ENCODE measurements around the gene QKI.
"Not testable (repeated sequence)": the region's sequence is repeated elsewhere in the genome, so short reads cannot be mapped to it uniquely, and the experiment has no call there.

Gene QKI

DNA sequence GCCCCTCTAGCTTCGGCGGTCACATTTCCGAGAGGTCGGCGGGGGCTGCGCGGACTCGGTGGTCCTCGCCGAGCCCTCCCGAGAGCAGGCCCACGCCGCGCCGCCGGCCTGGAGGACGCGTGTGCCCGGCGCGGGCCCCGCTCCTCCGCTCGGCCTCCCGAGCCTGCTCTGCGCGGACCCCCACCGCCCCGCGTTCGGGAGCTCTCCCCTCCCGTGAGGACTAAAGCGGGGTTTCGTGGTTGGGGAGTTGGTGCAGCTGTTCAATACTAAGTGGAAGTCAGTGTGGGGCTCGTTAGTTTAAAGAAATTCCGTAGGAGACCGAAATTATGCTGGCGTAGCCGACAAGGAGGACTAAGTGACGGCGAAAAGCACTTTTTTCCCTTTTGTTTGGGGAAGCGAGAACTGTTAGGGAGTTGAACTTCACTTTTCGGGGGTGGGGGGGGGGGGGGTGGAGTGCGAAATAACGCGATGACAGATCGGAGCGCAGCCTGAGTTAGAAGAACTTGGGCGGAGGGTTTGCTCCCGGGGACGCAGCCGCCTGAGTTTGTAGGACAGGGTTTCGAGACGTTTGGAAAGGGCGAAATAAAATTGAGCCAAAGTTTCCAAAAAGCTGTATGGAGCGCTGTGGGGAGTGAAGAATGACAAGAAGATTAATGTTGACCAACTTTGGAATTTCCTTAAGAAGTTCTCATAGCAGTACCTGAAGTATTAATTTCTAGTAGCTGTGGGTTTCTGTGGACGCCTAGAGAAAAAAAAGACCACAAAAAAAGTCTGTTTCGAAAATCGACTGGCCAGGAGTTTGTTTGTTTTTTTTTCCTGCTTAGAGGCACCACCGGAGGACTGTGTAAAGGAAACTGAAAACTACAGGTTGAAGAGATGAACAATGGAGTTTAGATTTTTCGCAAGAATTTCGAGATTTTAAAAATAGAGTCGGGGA is 1.4 kb downstream of the QKI start:
- DNase-seq: peak; percentile 78

DNA sequence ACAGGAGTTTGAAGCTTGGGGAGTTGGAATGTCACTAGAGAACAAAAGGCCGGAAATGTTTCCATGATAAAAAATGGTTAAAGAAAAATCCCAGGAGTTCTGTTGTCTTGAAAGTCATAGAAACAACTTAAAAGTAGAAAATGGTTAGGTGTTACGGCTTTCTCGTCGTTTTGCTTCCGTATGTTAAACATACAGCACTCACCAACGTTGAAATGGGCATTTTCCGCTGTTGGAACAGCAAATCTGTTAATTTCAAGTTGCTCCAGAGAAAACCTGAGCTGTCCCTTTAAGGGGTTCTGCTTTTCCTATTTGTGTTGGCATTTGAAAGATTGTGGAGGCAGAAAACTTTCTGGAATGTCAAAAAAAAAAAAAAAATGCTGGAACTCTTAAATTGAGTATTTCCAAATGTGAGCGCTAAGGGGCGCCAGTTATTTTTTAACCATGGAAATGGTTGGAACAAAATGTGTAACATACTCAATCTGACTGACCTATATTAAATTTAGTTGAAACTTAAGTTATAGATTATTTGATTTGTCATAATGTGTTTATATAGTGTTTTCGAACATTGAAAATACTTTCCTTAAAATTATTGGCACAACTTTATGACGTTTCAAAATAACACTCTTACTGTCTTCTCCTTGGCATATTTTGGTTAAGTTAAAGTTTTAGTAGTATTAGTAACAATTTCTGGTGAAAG is 2.2 kb downstream of the QKI start:
- peak; percentile 77 for DNase-seq

DNA sequence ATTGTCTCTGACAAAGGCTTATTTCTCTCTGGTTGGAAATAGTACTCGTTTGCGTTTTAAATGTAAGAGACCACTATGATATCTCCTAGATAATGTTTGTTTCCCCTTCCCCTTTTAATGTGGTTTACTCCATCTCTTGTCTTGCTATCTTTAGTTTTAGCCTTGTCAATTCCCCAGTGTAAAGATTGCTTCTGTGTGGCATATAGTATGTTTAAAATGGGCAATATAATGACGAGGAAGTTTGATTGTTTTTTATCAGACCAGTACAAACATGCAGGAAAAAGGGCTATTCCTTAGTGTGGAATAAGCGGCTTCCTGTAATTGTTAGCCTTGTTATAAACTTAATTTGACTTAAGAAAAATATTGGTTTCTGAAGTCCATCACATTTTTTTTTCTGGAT is 3.1 kb downstream of the QKI start:
- no peak for DNase-seq

DNA sequence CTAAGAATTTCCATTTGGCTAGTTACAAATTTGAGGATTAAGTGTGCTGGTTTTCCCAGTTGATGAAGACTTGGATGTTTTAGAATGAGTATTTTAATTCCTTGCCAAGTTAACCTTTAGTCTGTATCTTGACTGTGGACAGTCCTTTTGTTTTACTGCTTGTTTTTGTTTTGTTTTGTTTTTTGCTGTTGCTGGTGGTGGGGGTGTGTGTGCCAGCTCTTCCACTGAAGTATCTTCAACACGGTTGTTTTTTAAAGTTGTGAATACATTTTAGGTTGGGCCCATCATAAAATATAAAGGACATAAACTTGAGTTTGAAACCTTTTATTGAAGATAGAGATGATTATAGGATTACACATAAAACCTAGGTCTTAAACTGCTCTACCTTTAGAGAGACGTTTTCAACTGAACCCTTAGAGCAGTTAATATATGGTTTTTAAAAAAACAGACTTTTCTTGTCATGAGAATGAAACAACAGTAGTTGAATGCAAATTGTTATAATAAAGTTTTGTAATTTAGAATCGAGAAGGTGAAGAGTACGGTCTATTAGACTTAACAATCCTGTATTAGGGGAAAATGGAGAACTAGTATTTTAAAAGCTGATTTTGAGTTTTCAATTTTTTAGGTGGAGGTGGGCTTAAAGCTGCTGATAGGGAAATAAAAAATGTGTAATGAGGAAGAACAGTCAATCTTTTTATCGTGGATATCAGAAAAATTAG is 4.0 kb downstream of the QKI start:
- DNase-seq: no peak

- peak; percentile 34 for DNase-seq
These were observed 5.1 kb downstream of the QKI start for GRCh38 chr6:163419413-163420288.

DNA sequence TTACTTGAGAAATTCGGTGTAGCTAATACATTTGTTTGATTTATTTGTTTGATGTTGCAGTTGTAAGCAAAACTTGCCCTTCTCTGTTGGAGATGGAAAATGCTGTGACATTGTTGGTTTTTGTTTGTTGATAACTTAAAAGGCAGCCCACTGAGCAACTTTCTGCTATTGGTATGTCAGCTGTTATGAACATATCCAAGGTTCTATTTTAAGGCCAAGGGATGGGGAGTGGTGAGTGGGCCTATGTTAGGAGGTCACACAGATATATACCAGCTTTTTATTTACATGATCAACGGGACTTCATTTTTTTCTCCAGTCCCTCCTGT is 5.7 kb downstream of the QKI start:
- no peak for DNase-seq

DNA sequence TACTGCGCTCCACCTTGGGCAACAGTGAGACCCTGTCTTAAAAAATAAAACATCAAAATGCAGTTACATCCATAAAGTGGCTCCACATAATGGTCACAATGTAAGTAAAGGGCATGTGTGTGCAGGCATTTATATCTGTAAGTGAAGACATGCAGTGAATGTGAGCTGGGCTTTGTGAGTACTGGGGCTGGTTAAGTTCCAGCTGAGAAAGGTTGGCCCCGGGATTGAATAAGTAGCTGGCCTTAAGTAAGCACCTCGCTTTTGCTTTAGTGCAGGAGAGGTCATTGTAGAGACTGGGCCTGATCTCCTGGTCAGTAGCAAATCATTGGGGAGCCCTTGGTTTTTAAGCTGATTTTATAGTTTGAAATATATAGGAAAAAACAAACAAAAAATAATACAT is 8.0 kb downstream of the QKI start:
- no peak for DNase-seq

DNA sequence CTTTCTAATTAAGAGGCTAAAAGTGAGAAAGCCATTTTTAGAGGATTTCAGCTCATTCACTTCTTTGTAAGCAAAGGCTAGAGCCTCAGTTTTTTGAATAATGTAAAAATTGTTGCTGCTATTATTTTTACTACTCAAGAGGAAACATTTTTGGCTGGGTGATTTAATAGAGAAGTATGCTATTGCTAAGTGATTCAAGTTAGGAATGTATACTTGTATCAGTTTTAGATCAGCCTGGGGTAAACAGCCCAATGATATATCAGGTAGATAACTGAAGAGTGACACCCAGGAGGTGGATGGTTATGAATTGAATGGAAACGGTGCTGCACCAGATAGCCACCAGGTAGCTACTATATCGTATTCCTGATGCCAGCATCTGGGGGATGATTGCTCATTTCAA is 9.2 kb downstream of the QKI start:
- DNase-seq: no peak

DNA sequence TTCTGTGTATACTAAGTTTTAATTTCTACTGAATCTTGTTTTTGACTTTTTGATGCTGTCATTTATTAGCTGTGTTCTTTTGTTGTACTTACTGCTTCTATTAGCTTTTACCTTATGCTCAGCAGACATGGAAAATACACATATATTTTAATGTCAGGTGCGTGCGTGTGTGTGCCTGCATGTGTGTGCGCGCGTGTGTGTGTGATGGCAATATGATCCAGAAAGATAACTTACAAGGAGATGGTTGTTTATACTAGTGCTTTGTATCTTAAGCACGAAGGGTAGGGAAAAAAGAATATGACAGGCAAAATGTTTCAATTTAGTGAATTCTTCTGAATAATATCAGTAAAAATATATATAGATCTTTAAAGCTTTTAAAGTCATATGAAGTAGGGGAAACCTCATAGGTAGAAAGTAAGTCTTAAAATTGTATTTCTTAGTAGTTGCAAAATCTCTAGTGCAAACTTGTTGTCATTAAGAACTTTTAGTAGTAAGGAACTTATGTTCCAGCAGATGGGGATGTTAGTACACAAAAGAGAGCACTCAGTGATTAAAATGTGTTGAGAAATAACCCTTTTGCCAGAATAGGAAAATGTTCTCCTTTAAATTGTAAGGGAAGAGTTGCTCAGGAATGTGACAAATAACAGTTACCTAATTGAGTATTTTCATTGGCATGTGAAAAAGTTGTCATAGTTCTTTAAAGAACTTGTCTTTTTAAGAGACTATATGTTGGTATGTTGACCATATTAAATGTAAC is 13.2 kb downstream of the QKI start:
- peak; percentile 63 for DNase-seq

DNA sequence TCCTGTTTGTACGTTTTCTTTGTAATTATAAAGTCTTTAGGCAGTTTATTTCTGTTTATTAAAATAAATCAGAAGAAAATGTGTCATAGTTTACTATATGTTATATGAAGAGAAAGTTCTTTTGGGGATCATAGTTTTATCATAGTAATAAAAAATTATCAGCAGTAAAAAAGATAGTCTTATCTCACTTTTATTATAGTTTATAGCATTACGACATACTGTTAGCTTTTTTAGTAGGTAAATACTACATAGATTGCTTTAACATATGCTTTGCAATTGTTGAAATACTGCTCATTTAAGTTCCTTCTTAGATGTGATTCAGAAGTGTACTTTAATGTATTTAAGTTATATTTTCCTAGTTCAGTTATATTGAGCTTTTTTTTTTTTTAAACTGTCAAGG is 13.9 kb downstream of the QKI start:
- no peak for DNase-seq

GRCh38 chr6:163429858-163430448 is 15.4 kb downstream of the QKI start:
- no peak for DNase-seq

- no peak for DNase-seq
These were observed 17.8 kb downstream of the QKI start for GRCh38 chr6:163432300-163432699.

GRCh38 chr6:163433486-163433885 is 19.0 kb downstream of the QKI start:
- not testable (repeated sequence) for DNase-seq

- DNase-seq: no peak
These were observed 20.5 kb downstream of the QKI start for GRCh38 chr6:163435023-163435422.

- DNase-seq: no peak
These were observed 22.3 kb downstream of the QKI start for GRCh38 chr6:163436843-163437242.

DNA sequence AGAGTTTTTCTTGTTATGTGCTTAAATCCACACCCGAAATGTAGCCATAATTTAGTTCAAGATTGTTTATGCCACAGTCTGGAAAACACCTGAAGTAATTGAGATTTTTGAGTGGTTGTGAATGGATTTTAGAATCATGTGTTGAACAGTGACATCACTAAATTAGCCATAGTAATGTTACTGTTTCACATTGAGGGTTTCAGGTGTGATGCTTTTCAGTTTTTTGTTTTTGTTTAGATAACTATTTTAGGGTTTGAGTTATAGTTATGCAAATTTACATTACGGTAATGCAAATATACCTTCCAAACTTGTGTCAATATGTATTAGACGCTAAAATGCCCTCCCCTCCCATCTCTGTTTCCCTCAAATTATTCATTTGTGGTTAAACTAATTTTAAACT is 22.9 kb downstream of the QKI start:
- no peak for DNase-seq

- no peak for DNase-seq
These were observed 23.9 kb downstream of the QKI start for GRCh38 chr6:163438298-163438939.

- peak; percentile 95 for DNase-seq
These were observed 24.4 kb downstream of the QKI start for GRCh38 chr6:163438940-163439335.

- DNase-seq: not testable (repeated sequence)
These were observed 24.9 kb downstream of the QKI start for GRCh38 chr6:163439390-163439789.

- no peak for DNase-seq
These were observed 25.5 kb downstream of the QKI start for GRCh38 chr6:163439997-163440396.

GRCh38 chr6:163442336-163442735 is 27.8 kb downstream of the QKI start:
- no peak for DNase-seq
